CD4-positive, alpha-beta T cell treated with Interleukin-6 at 100 ng/mL for 8 hours (primary cell): ENCODE measurements around the gene ESPN.
A peak's percentile ranks its signal among the peaks of the same experiment; 100 is the strongest.
"Not testable (repeated sequence)": the region's sequence is repeated elsewhere in the genome, so short reads cannot be mapped to it uniquely, and the experiment has no call there.

ENCODE experiments used
- DNase-seq: peaks from one replicate; pipeline ENCODE4 v3.0.0-alpha.2; 2020; ENCODE audit warnings: mixed read lengths, low spot score

ESPN gene

DNA sequence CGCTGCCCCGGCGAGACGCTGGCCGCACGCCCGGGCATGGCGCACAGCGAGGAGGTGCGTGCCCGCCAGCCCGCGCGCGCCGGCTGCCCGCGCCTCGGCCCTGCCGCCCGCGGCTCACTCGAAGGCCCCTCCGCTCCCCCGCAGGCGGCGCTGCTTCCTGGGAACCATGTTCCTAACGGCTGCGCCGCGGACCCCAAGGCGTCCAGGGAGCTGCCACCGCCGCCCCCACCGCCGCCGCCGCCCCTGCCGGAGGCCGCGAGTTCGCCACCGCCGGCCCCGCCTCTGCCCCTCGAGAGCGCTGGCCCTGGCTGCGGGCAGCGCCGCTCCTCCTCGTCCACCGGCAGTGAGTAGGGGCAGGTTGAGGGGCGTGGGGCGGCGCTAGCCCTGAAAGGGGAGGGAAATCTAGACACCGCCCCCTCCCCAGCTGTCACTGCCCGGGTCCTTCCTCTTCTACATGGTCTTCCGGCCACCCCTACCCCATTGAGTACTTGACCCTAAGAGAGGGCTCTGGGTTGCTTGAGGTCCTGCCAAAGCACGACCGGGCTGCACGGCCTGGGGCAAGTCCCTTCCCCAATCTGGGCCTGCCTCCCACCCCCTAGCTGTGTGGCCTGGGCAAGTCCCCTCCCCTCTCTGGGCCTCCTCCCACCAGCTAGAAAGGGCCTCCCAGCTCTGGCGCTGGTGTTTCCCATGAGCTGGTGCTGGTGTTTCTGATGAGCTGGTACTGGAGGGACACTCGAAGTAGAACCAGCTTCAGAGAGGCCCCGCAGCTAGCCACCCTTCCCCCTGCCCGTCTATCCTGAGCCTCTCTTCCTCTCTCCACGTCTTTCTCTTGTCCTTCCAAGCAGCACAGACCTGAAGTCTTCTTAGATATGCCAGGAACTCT lies 24.4 kb downstream of the ESPN start:
- peak; percentile 24 for DNase-seq

DNA sequence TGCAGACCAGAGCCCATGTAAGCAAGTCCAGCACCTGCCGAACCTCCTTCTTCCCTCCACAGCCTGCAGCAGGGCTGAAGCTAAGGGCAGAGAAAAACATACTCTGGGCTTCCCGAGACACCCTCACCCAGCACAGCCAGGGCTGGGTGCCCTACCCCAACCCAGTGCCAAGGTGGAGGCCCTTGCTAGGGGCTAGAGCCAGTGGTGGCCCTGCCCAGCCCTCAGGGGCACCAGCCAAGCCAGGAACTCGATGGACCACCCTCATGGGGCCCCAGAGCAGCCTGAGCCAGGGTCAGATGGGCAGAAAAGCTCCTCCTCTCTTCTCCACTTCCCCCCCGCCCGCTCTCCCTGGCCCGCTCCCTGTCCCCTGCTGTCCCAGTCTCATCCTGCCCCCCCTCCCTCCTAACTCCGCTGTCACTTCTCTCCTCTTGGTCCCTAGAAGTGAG lies 25.5 kb downstream of the ESPN start:
- DNase-seq: no peak

DNA sequence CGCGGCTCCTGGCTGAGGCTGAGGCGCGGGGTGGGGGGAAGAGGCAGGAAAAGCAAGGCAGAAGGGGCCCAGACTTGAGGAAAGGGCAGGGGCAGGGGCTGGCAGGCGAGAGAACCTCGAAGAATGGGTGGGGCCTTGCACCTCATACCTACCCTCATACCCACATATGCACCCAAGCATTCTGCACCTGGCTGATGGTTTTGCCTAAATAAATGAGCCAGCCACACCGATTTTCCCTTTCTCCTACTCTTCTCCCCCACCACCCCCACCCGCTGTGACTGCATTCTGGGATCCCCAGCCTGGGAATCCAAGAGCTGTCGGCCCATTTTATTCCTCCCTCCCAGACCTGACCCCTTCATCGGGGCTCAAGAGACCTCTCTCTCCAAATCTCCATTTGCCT lies 25.9 kb downstream of the ESPN start:
- not testable (repeated sequence) for DNase-seq

DNA sequence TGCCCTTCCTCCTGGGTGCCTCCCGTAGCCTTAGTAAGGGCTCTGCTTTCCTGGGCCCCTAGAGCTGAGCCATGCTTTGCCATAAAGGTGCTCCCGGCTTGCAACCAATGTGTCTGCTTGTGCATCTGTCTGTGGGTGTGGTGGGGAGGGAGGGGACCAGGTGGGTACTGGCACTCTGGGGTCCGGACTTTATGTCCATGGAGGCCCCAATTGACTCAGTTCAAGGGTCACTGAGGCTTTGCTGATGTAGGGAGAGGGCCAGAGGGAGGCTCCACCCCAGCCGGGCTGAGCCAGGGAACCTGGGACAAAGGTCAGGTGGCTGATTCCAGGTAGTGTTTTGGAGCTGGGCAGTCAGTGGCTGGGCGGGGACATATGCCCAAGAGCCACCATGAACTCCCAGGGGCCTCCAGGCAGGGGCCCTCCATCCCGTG lies 26.4 kb downstream of the ESPN start:
- DNase-seq: no peak

DNA sequence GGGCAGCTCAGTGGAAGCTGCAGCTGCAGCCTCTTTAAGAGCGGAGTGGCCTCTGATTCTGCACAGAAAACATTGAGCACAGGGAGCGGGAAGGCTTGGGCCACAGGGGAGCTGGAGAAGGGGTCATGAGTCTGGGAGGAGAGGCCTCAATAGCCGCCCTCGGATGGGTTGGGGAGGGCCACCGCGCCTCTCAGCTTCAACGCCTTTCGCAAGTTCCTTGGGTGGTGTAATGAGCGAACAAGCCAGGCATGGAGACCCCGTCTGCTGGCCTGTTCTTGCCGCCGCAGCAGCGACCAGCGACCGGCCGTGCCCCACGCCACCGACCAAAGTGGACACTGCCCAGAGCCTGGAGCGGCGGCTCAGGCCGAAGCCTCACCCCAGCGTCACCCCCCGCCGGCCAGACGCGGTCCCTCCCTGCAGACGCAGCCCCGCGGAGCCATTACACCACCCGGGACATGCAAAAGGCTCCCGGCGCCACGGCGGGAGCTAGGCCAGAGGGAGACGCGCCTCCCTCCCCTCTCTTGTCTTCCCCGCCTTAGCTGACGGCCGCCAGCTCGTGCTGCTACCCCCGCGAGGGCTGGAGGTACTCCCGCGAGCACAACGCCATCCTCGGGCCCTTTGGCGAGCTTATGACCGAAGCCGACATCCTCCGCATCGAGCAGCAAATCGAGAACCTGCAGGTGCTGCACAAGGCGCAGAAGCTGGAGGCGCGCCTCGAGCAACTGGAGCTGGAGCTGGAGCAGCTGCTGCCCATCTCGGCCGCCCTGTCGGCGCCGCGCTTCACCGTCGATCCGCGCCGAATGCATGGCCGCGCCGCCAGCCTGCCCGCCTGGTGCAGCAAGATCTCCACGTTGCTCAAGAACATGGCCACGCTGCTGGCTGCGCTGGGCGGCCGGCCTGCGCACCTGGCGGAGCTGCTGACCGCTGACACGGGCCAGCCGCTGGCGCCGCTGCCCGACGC lies 29.6 kb downstream of the ESPN start:
- DNase-seq: not testable (repeated sequence)

DNA sequence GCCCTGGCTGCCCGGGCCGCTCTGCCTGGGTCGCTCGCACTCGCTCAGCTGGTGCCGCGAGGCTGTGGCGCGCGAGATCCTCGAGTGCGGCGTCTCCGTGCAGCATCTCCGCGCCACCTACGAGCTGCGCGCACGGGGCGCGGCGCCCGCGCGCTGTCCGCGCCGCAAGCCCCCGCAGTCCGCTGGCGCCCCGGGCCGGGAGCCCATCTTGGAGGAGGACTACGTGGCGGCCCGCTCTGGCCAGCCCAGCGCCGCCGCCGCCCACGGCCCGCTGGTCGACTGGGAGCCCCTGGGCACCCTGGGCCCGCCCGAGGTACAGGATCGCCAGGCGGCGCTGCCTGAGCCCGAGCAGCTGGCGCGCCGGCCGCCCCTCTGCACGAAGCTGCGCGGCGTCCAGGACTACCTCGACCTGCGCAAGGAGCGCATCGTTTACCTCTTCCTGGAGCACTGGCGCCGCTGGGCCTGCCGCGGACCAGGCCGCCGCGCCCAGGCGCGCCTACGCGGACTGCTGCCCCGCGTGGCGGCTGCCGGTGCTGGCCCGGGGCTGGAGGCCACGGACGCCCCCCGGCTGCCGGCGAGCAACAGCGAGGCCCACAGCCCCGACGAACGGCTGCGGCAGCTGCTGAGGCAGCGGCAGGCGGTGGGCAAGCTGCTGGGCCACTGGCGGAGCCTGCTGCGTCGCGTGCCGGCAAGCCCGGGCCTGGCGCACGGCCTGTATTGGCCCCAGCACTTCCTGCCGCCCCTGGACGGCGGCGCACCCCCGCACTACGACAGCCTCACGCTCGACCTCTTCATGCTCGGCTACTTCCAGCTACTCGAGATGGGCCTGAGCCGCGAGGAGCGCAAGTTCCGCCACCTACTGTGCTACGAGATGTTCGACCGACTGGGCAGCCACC lies 30.5 kb downstream of the ESPN start:
- peak; percentile 42 for DNase-seq

DNA sequence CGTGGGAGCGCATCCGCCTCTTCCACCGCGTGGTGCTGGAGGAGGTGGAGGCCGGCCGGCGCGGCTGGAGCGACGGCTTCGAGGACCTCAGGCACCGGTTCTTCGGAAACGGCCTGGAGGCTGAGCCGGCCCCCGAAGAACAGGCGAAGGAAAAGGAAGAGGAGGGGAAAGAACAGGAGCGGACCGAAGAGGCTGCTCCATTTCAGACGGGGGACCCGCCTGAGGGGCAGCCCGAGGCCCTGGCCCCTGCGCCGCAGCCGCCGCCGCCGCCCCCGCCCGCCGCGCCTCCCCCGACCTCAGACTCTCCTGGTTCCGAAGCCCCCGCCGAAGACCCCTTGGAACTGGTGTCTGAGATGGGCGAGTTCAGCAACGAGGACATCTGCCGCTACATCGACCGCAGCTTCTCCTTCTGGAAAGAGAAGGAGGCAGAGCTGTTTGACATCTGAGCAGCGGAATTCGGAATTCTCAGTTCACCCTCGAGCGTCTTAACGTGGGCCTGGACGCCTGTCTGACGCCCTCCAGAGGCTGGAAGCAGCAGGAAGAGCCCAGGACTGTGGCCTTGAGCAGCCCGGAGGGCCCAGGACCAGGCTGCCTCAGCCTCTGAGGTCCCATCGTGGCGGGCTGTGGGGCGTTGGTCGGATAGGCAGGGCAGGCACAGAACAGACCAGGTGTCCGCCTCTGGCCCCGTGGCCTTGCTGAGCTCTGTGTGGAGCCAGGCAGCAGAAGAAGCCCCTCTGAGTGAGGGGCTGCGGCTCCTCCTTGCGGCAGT lies 31.4 kb downstream of the ESPN start:
- DNase-seq: not testable (repeated sequence)

DNA sequence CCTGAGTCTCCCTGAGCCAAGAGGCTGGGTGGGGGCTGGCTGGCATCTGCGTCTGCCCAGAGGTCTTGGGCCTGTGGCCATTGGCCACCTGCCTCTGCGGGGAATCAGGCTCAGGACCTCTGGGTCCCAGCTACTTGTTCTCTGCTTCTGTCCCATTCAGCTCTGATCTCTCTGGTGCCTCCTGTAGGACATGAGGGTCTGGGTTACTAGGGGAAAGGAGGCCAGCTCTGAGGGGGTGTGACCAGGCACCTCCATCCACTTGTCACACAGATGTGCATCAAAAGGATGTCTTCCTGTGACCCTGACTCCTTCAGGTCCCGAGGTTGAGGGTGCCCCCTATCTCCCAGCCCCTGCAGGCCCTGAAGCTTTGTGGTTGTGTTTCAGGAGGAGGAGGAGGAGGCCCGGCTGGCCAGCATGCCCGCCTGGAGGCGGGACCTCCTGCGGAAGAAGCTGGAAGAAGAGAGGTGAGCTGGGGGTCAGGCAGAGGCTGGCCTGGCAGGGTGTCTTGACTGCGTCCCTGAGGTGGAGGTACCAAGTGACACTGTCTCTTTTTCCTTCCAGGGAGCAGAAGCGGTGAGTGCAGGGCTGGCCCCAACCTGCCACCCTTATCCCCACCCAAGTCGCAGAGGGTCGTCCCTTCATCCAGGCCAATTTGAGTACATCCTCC lies 32.4 kb downstream of the ESPN start:
- no peak for DNase-seq

DNA sequence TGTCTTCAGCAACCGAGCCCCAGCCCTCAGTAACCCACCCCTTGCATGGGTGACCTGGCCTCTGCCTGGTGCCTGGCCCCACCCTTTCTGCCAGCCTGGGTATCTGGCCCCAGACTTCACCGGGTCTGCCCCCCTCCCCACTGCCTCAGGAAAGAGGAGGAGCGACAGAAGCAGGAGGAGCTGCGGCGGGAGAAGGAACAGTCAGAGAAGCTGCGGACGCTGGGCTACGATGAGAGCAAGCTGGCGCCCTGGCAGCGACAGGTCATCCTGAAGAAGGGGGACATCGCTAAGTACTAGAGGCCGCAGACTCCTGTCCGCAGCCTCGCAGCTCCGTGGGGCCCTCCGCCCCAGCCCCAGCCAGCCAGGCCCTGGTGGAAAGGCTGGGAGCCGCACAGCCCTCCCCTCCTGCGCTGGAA lies 35.3 kb downstream of the ESPN start:
- DNase-seq: peak; percentile 77

DNA sequence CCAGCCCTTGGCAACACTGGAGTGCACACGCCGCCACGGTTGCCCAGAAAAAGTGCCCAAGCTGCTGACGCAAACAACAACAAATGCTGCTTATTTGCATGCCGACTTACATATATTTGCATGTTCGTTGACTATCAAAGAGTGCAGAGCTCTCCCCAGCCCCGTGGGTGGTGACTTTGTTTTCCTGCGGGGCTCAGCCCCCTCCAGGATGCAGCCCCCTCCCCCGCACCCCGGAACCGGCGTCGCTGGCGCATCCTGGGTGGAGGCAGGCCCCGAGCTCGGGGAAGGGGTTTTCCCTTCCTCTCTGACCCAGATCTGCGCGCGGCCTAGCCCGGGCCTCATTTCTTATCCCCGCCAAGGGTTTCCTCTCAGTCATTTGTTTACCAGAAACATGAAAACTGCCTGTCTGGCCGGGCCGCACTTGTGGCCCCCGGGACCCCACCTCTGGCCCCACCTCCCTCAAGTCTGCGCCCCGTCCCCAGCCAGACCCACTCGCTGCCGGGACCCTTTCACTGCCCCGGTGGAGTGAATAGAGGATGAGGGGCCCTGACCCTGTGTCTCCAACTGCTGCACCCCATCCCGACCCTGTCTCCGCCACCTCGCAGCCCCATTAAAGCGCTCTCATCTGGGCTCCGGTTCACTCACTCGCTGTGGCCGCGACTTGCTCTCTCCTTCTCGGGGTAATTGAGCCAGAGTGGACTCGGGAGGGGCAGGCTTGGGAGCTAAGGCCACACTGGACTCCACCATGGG lies 35.9 kb downstream of the ESPN start:
- peak; percentile 93 for DNase-seq

DNA sequence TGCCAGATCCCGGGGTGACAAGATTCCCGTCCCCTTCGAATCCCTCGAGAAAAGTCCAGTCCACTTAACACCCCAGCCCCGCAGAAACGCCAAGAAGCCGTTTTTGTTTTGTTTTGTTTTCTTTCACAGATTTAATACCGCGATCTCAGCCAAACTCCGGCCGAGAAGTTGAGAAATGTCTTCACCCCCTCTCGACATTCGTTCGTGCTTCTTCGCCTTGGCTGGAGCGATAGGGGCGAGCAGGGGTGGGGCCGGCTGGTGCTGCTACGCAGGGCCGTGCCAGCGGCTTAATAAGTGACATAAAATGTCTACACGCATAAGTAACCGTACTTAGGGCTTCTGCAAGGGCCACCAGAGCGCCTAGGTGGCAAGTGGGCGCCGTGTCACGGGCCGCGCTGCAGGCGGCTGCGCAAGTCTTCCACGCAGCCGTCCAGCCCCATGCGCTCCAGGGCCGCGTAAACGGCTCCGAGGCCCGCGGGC lies 36.5 kb downstream of the ESPN start:
- DNase-seq: no peak

DNA sequence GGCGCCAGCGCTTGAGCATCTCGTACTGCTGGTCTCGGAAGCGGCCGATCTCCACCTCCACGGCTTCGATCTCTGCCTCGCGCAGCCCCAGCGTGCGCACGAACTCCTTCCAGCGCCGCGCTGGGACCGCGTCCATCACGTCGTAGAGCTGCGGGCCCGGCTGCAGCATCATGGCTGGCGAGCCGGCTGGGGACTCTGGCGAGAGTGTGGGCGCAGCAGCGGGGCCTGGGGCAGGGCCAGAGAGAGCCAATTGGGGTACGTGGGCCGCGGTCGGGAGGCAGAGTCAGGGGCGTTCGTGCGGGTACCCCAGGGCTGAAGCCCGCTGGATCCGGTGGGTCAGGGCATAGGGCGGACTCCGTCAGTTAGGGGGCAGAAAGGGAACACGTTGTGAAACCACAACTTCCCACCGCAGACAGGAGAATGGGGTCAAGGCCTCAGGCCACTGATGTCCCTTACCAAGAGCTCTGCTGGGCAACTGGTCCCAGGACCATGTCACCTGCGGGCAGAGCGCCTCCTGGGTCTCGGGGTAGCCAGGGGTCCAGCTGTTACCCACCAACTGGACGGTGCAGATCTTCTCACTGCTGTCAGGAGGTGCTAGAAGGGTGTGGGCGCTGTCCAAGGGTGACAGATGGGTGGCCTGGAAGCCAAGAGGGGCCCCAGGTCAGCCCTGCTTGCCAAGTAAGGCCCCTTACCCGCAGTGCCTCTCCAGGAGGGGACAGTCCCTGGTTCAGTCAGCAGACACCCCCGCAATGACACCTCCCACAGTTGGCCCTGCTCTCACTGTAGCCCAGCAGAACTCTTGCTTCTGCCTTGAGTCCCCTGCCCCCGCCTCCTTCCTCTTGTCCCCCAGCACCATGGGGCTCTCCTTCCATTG lies 37.2 kb downstream of the ESPN start:
- no peak for DNase-seq

DNA sequence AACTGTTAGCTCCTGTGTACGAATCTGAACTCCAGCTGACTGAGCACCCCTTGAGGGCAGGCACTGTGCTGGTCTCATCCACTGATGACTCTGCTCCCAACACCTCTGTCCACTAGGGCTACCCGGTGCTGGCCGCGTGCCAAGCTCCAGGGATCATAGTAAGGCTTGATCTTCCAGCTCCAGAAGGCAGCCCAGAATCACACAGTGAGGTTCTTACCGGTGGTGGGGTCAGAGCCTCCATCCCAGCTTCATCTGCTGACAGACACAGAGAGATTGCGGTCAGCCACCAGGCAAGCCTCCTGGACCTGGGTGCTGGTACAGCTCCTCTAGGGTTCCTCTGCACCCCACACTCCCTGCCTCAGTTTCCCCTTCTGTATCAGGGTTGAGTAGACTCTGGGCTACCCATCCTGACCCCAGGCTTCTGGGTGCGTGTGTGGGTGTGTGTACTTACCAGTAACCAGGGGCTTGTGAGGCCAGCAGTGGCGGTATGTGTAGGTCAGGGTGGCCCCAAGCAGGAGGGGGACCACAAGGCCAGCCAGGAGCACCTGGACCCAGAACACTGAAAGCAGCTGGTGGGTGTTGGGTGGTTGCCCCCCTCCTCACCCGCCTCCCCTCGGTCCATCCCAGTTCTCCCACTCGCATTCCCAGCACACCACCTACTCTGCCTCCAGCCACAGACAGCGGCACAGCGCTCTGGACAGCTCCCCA lies 38.0 kb downstream of the ESPN start:
- no peak for DNase-seq

DNA sequence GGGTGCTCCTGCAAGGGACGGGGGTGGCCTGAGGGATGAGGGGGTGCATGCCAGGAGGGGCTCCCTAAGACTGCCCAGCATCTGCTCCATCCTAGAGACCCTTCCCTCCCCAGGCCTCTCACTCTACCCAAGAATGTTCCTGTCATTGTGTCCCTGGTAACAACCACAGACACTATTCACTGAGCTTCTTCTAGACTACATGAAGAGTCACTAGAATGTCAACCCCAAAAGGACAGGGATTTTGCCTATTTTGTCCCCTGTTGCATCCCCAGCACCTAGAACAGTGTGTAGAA lies 38.5 kb downstream of the ESPN start:
- DNase-seq: no peak

DNA sequence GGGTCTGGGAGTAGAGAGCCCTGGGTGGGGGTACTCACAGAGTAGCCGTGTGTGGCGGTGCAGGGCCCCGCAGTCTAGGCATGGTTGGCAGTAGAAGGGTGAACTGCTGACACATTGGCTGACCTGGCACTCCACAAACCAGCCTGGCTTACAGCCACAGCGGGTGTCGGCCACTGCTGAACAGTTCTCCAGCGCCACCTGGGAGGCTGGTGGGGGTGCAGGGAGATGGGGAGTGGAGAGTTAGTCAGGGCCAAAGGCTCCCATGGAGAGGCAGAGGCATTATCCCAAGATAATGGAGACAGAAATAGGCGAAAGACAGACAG lies 39.9 kb downstream of the ESPN start:
- peak; percentile 57 for DNase-seq

DNA sequence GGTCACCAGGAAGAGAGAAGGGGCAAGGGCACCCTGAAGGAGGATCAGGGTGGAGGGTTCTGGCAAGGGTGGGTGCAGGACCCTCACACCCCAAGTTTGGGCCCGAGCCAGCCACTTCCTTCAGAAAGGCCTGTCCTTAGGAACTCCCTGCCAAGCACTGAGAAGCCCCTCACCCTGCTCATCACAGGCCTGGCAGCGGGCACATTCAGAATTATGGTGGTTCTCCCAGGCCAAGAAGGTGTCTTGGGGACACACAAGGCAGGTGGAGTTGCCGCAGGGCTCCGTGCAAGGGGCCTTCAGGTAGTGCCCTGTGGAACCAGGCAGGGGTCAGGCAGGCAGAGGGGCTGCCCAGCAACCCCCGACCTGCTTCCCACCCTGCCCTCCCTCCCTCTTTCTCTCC lies 40.3 kb downstream of the ESPN start:
- DNase-seq: no peak

DNA sequence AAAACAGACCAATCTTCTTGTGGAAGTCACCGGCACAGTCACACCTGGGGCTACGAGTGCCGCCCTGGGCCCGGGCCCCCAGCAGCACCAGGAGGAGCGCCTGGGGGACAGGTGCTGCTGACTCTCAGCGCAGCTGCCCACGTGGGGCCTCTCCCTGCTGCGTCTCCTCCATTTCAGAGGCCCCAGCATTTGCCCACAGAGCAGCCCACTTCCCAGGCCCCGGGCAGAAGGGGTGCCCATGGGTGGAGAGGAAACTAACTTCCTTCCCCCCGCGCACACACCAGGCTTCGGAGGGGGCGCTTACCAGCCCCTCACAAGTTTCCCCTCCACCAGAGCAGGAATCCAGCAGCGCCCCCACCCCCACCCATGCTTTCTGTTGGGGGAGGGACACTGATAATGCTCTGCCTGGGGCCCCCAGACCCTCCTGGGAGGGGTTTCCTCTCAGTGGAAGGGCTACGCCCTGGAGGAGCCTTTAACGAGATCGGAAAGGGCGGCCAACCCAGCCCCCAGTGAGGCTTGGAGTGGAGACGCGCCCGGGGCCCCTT lies 41.0 kb downstream of the ESPN start:
- peak; percentile 45 for DNase-seq

DNA sequence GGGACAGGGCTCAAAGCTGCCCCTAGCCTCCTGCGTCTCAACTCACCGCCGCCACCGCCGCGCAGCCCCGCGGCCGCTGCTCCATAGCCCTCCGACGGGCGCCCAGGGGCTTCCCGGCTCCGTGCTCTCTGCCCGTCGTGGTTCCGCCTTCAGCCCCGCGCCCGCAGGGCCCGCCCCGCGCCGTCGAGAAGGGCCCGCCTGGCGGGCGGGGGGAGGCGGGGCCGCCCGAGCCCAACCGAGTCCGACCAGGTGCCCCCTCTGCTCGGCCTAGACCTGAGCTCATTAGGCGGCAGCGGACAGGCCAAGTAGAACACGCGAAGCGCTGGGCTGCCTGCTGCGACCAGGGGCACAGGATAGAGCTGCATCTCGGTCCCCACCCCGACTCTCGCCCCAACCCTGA lies 41.4 kb downstream of the ESPN start, which contains the start of gene TNFRSF25:
Gene TNFRSF25 (minus strand): TSS at position 151 of the 400 bp plus-strand sequence. CDS start 66 bp downstream, at position 85.
- peak; percentile 60 for DNase-seq
